Measurements from ENCODE around the gene ZSWIM6.

DNA sequence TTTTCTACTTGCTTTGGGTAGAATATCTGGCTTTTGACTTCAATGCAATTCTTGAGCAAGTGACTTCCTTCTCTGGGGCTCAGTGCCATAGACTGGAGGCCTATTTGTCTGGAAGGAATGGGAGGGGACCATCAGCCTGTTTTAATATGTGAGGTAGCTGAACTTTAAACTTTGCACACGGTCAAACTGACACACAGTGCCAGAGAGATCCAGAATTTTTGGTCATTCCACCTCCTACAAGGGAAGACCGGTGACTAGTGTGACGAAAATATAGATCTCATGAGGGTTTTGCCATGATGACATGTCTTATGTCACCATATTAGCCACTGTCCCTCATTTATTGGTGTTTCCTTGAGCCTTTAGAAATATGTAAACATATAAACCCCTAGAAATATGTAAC lies 44.6 kb upstream of the ZSWIM6 start:
- TF ChIP-seq, protein P1, sequence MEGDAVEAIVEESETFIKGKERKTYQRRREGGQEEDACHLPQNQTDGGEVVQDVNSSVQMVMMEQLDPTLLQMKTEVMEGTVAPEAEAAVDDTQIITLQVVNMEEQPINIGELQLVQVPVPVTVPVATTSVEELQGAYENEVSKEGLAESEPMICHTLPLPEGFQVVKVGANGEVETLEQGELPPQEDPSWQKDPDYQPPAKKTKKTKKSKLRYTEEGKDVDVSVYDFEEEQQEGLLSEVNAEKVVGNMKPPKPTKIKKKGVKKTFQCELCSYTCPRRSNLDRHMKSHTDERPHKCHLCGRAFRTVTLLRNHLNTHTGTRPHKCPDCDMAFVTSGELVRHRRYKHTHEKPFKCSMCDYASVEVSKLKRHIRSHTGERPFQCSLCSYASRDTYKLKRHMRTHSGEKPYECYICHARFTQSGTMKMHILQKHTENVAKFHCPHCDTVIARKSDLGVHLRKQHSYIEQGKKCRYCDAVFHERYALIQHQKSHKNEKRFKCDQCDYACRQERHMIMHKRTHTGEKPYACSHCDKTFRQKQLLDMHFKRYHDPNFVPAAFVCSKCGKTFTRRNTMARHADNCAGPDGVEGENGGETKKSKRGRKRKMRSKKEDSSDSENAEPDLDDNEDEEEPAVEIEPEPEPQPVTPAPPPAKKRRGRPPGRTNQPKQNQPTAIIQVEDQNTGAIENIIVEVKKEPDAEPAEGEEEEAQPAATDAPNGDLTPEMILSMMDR (conservative IDR thresholded peaks at IDR 0.05), result no peak
- no peak for TF ChIP-seq EZH2 (IDR thresholded peaks at IDR 0.05; ENCODE audit: low read depth)
